Metanephros (tissue), 2 donors: Measurements from ENCODE around the gene SCN5A. TPM values are rescaled to one million over a fixed set of nuclear protein-coding genes. Genes with fewer than 3 reads are reported as not detected.

Source experiments
- small RNA-seq: library from RNA; depleted of rRNA; stranded (forward); fragments of <200 nt; gene quantifications from one replicate; pipeline ENCODE3, GENCODE V24; 2014; ENCODE audit warnings: low replicate concordance
- total RNA-seq: library from RNA; depleted of rRNA; stranded (reverse); fragments of >200 nt; gene quantifications from one replicate; pipeline ENCODE4 v1.2.3, GENCODE V29; 2014

The SCN5A gene
- total RNA-seq, result 0.76 TPM

GRCh38 chr3:38649500-38650247 lies at the start of gene SCN5A:
Gene SCN5A, minus strand, starts transcription at chr3:38649687. Its CDS starts 16,380 bp downstream, at chr3:38633307.

Small RNAs within 50 kb of the gene (small RNA-seq; reads per million reads assigned to genes)
- gene RF00019, result not detected

Other genes starting within 250 kb of the SCN5A start
- 24.1 TPM for gene ACVR2B, start 195.8 kb downstream of the SCN5A start, total RNA-seq
- 13.5 TPM for gene EXOG, start 153.3 kb downstream of the SCN5A start, total RNA-seq
- not detected for gene SCN10A, start 166.5 kb upstream of the SCN5A start, total RNA-seq